Mesothelial cell of epicardium (in vitro differentiated cells): Measurements from ENCODE around the gene TMEM120B. TPM values are rescaled to one million over a fixed set of nuclear protein-coding genes. Genes with fewer than 3 reads are reported as not detected.

Experiments used
- DNase-seq, 2 experiments: peaks; one replicate each; pipeline ENCODE4 v3.0.0; 2021; ENCODE audit warnings: low spot score in 2 of 2; ENCODE audit not compliant: unreplicated experiment in 2 of 2
- H3K27ac Mint-ChIP-seq: 2 replicates; pipeline ENCODE4 v1.8.0; 2021; ENCODE audit warnings: mixed read lengths
- H3K27me3 Mint-ChIP-seq: 2 replicates; pipeline ENCODE4 v1.8.0; 2021; ENCODE audit warnings: low read depth, mixed read lengths
- H3K36me3 Mint-ChIP-seq: 2 replicates; pipeline ENCODE4 v1.8.0; 2021; ENCODE audit warnings: mixed read lengths
- H3K4me1 Mint-ChIP-seq: 2 replicates; pipeline ENCODE4 v1.8.0; 2021; ENCODE audit warnings: mixed read lengths
- H3K4me3 Mint-ChIP-seq: 2 replicates; pipeline ENCODE4 v1.8.0; 2021; ENCODE audit warnings: mild to moderate bottlenecking, moderate library complexity, mixed read lengths
- H3K9me3 Mint-ChIP-seq: 2 replicates; pipeline ENCODE4 v1.8.0; 2021; ENCODE audit warnings: mixed read lengths
- CTCF ChIP-seq: fragments of 200-600 bp; sonication (generic); IDR thresholded peaks from one replicate; pipeline ENCODE4 v1.5.0; 2021; ENCODE audit warnings: antibody characterized with exemption; ENCODE audit not compliant: unreplicated experiment
- total RNA-seq: library from RNA; stranded (reverse); gene quantifications from 3 replicates; pipeline ENCODE4 v1.2.1, GENCODE V29; 2021

TMEM120B gene
- total RNA-seq, 1 donor from 2014 or later: 22.4 TPM

GRCh38 chr12:121764808-121765207 lies 52.3 kb downstream of the TMEM120B start:
- Mint-ChIP-seq H3K9me3 (no peaks in the 10 kb centered on the region), H3K4me3 (no peak overlapping the region), H3K36me3 (peaks cover 4% of the 10 kb centered on the region), H3K27me3 (no peaks in the 10 kb centered on the region), H3K4me1 (peaks cover 14% of the 10 kb centered on the region), H3K27ac (no peak overlapping the region)
- no peak for DNase-seq
- no peak for TF ChIP-seq CTCF

- Mint-ChIP-seq H3K36me3 (peaks cover 4% of the 10 kb centered on the region), H3K27me3 (no peaks in the 10 kb centered on the region), H3K27ac (peak overlapping the region; percentile 34), H3K9me3 (no peaks in the 10 kb centered on the region), H3K4me1 (peaks cover 20% of the 10 kb centered on the region), H3K4me3 (no peak overlapping the region)
- no peak for DNase-seq
- no peak for TF ChIP-seq CTCF
Observed at GRCh38 chr12:121765573-121765972, 53.0 kb downstream of the TMEM120B start.

GRCh38 chr12:121766290-121767039 lies 53.9 kb downstream of the TMEM120B start:
- no peak for TF ChIP-seq CTCF
- Mint-ChIP-seq H3K27me3 (no peaks in the 10 kb centered on the region), H3K4me3 (no peak overlapping the region), H3K9me3 (no peaks in the 10 kb centered on the region), H3K27ac (peak overlapping the region; percentile 34), H3K4me1 (peaks cover 29% of the 10 kb centered on the region), H3K36me3 (peaks cover 4% of the 10 kb centered on the region)
- no peak for DNase-seq

GRCh38 chr12:121767525-121768016 lies 55.0 kb downstream of the TMEM120B start:
- no peaks in the 10 kb centered on the region for H3K9me3 Mint-ChIP-seq
- H3K27ac Mint-ChIP-seq: peak overlapping the region; percentile 50
- peaks cover 30% of the 10 kb centered on the region for H3K4me1 Mint-ChIP-seq

GRCh38 chr12:121769297-121769830 lies 56.8 kb downstream of the TMEM120B start:
- Mint-ChIP-seq H3K4me1 (peaks cover 44% of the 10 kb centered on the region), H3K27me3 (no peaks in the 10 kb centered on the region), H3K4me3 (no peak overlapping the region), H3K36me3 (no peaks in the 10 kb centered on the region), H3K27ac (peak overlapping the region; percentile 39), H3K9me3 (no peaks in the 10 kb centered on the region)
- no peak for DNase-seq
- no peak for TF ChIP-seq CTCF

More at GRCh38 chr12:121767525-121768016, 55.0 kb downstream of the TMEM120B start:
- Mint-ChIP-seq H3K4me3 (no peak overlapping the region), H3K27me3 (no peaks in the 10 kb centered on the region), H3K36me3 (no peaks in the 10 kb centered on the region)
- no peak for DNase-seq
- TF ChIP-seq CTCF: no peak
